ENCODE data around the gene MLLT10.

The MLLT10 gene

GRCh38 chr10:21516242-21517131, 17.5 kb upstream of the MLLT10 start:
- no peak for DNase-seq (ENCODE audit: low read depth in 3 of 3)

- no peak for DNase-seq (ENCODE audit: low read depth in 3 of 3)
These were observed 16.6 kb upstream of the MLLT10 start for GRCh38 chr10:21517134-21518031.

- no peak for DNase-seq (ENCODE audit: low read depth in 3 of 3)
These were observed 15.8 kb upstream of the MLLT10 start for GRCh38 chr10:21518149-21518640.

- no peak for DNase-seq (ENCODE audit: low read depth in 3 of 3)
These were observed 15.2 kb upstream of the MLLT10 start for GRCh38 chr10:21518641-21519396.

- DNase-seq (ENCODE audit: low read depth in 3 of 3): no peak
These were observed 14.6 kb upstream of the MLLT10 start for GRCh38 chr10:21519397-21519933.

GRCh38 chr10:21519941-21520436, 14.0 kb upstream of the MLLT10 start:
- DNase-seq (ENCODE audit: low read depth in 3 of 3): no peak

- no peak for DNase-seq (ENCODE audit: low read depth in 3 of 3)
These were observed 13.5 kb upstream of the MLLT10 start for GRCh38 chr10:21520509-21520908.

- DNase-seq (ENCODE audit: low read depth in 3 of 3): no peak
These were observed 13.1 kb upstream of the MLLT10 start for GRCh38 chr10:21520949-21521348.

- DNase-seq (ENCODE audit: low read depth in 3 of 3): no peak
These were observed 12.1 kb upstream of the MLLT10 start for GRCh38 chr10:21521751-21522533.

GRCh38 chr10:21522631-21523406, 11.2 kb upstream of the MLLT10 start:
- DNase-seq (ENCODE audit: low read depth in 3 of 3): no peak

- no peak for DNase-seq (ENCODE audit: low read depth in 3 of 3)
These were observed 10.4 kb upstream of the MLLT10 start for GRCh38 chr10:21523557-21524008.

GRCh38 chr10:21524131-21524525, 9.9 kb upstream of the MLLT10 start:
- no peak for DNase-seq (ENCODE audit: low read depth in 3 of 3)

- no peak for DNase-seq (ENCODE audit: low read depth in 3 of 3)
These were observed 9.3 kb upstream of the MLLT10 start for GRCh38 chr10:21524526-21525366.

- DNase-seq (ENCODE audit: low read depth in 3 of 3): peak in 2 of 3 donors; percentile 37 to 51
These were observed 8.5 kb upstream of the MLLT10 start, which contains the start of gene SKIDA1 for GRCh38 chr10:21525367-21526187. Gene SKIDA1 (minus strand): TSS chr10:21525682. CDS start chr10:21517822, 7,860 bp downstream.

GRCh38 chr10:21526188-21526859, 7.7 kb upstream of the MLLT10 start:
- DNase-seq (ENCODE audit: low read depth in 3 of 3): peak in 1 of 3 donors; percentile 49

GRCh38 chr10:21526860-21527597, 7.0 kb upstream of the MLLT10 start:
- DNase-seq (ENCODE audit: low read depth in 3 of 3): peak in 1 of 3 donors; percentile 36
